Stomach (tissue), 9 donors: ENCODE data around the gene KIRREL1. TPM values are rescaled to one million over a fixed set of nuclear protein-coding genes. Genes with fewer than 3 reads are reported as not detected.

ENCODE experiments used
- DNase-seq, 2 donors: peaks; one replicate each; pipeline versions ENCODE4 v3.0.0 to v3.0.0-alpha.2; 2013 to 2019
- H3K27ac ChIP-seq, 5 donors: fragments of 200-600 bp in 4 of 5; sonication (generic) in 4 of 5; one replicate each; pipeline ENCODE4 v1.5.1; 2013 to 2019; ENCODE audit warnings: mild to moderate bottlenecking in 1 of 5, moderate library complexity in 1 of 5
- H3K27me3 ChIP-seq, 3 donors: fragments of 200-600 bp; sonication (generic); one replicate each; pipeline ENCODE4 v1.5.1; 2017 to 2019; ENCODE audit warnings: mixed run types in 1 of 3
- H3K36me3 ChIP-seq, 4 donors: fragments of 200-600 bp; sonication (generic); 1 replicate in 3 of 4; 2 replicates in 1 of 4; pipeline ENCODE4 v1.5.1; 2016 to 2019
- H3K4me1 ChIP-seq, 4 donors: fragments of 200-600 bp; sonication (generic); one replicate each; pipeline ENCODE4 v1.5.1; 2016 to 2019
- H3K4me3 ChIP-seq, 4 donors: fragments of 200-600 bp; sonication (generic) in 3 of 4; one replicate each; pipeline ENCODE4 v1.5.1; 2016 to 2019; ENCODE audit warnings: mild to moderate bottlenecking in 1 of 4
- H3K9me3 ChIP-seq, 4 donors: fragments of 200-600 bp; sonication (generic); one replicate each; pipeline ENCODE4 v1.5.1; 2016 to 2019
- CTCF ChIP-seq, 7 experiments: fragments of 450-650 bp in 4 of 7; fragments of 200-600 bp in 3 of 7; sonication (generic) in 3 of 7; IDR thresholded peaks; one replicate each; pipeline ENCODE4 v1.5.1; 2016 to 2019; ENCODE audit warnings: antibody characterized with exemption in 7 of 7, control low read depth in 2 of 7, mild to moderate bottlenecking in 1 of 7
- EP300 ChIP-seq: sonication (generic); formaldehyde crosslinking; IDR thresholded peaks from one replicate; pipeline ENCODE4 v1.6.1; 2017; ENCODE audit warnings: antibody characterized with exemption
- POLR2A ChIP-seq, 4 donors: fragments of 450-650 bp; IDR thresholded peaks; one replicate each; pipeline ENCODE4 v1.6.1; 2016; ENCODE audit warnings: antibody characterized with exemption in 4 of 4, control low read depth in 2 of 4, mild to moderate bottlenecking in 1 of 4, moderate library complexity in 1 of 4
- POLR2AphosphoS5 ChIP-seq, 3 donors: sonication (generic); formaldehyde crosslinking; IDR thresholded peaks; one replicate each; pipeline ENCODE4 v1.6.1; 2016; ENCODE audit warnings: antibody characterized with exemption in 3 of 3
- WGBS, 5 donors: extraction: QIAGEN DNeasy Blood & Tissue Kit in 3 of 5; methylation state at CpG; one replicate each; pipeline versions ENCODE4 v1.1.5 to v1.1.7; 2013 to 2018; 5-methylcytosine and 5-hydroxymethylcytosine counted together
- intact Hi-C: fragments of 100-400 bp; cut with DNase I; formaldehyde crosslinking; loops from one replicate; pipeline ENCODE4 v1.15.1; 2023; ENCODE audit warnings: low total_unique reads
- polyA plus RNA-seq, 3 donors: library from polyadenylated mRNA; stranded (reverse); fragments of 200-250 nt; gene quantifications; one replicate each; pipeline ENCODE4 v1.2.3, GENCODE V29; 2013
- total RNA-seq, 5 donors: library from RNA; depleted of rRNA; stranded (reverse); fragments of >200 nt; gene quantifications; one replicate each; pipeline versions ENCODE4 v1.1.0 to v1.2.3, GENCODE V29; 2014 to 2016
- donor health status: healthy with polysubstance abuse.
- donor health status: Bipolar disorder and iron deficiency.
- donor health status: healthy.

Gene KIRREL1
- total and polyA plus RNA-seq, 8 donors, result 2.8 to 27.9 (median 4.2) TPM

- intact Hi-C loops, result no loop called here
- TF ChIP-seq POLR2AphosphoS5 (IDR thresholded peaks at IDR 0.05) (no peak), EP300 (no peak), CTCF (IDR thresholded peaks at IDR 0.05) (no peak), POLR2A (IDR thresholded peaks at IDR 0.05) (no peak)
- peaks cover 0 to 7% (median 3%) of the 10 kb centered on the region in 4 donors for H3K4me1 ChIP-seq
Observed at GRCh38 chr1:157949074-157949354, 44.4 kb upstream of the KIRREL1 start.

GRCh38 chr1:157951230-157951629 is 42.2 kb upstream of the KIRREL1 start:
- intact Hi-C loops, result no loop called here
- TF ChIP-seq CTCF (IDR thresholded peaks at IDR 0.05) (no peak), EP300 (no peak), POLR2A (IDR thresholded peaks at IDR 0.05) (no peak), POLR2AphosphoS5 (IDR thresholded peaks at IDR 0.05) (no peak)
- H3K9me3 ChIP-seq, result no peaks in the 10 kb centered on the region
- H3K27me3 ChIP-seq, result peaks cover 0 to 25% (median 0%) of the 10 kb centered on the region in 3 donors
- 81 to 88% (median 87%) methylated on average over 5 of the region's 5 CpGs for WGBS, 5 donors
- no peak overlapping the region for H3K4me3 ChIP-seq
- no peaks in the 10 kb centered on the region for H3K36me3 ChIP-seq
- H3K4me1 ChIP-seq, result peaks cover 0 to 7% (median 3%) of the 10 kb centered on the region in 4 donors
- H3K27ac ChIP-seq, result no peak overlapping the region
- DNase-seq, result no peak

More at GRCh38 chr1:157949074-157949354, 44.4 kb upstream of the KIRREL1 start:
- DNase-seq, result no peak
- Histone ChIP-seq H3K9me3 (no peaks in the 10 kb centered on the region), H3K4me3 (no peak overlapping the region), H3K27me3 (peaks cover 0 to 22% (median 0%) of the 10 kb centered on the region in 3 donors), H3K27ac (no peak overlapping the region), H3K36me3 (no peaks in the 10 kb centered on the region)

- intact Hi-C loops, result no loop called here
- no peak overlapping the region for H3K4me3 ChIP-seq
- no peaks in the 10 kb centered on the region for H3K9me3 ChIP-seq
- H3K27ac ChIP-seq, result no peak overlapping the region
- DNase-seq, result no peak
- WGBS, 5 donors, result 13 to 28% (median 21%) methylated on average over 3 of the region's 3 CpGs
- H3K36me3 ChIP-seq, result no peaks in the 10 kb centered on the region
- H3K27me3 ChIP-seq, result peaks cover 0 to 33% (median 0%) of the 10 kb centered on the region in 3 donors
- TF ChIP-seq CTCF (IDR thresholded peaks at IDR 0.05) (no peak), EP300 (no peak), POLR2AphosphoS5 (IDR thresholded peaks at IDR 0.05) (no peak), POLR2A (IDR thresholded peaks at IDR 0.05) (no peak)
- H3K4me1 ChIP-seq, result peaks cover 0 to 7% (median 3%) of the 10 kb centered on the region in 4 donors
Observed at GRCh38 chr1:157952601-157953000, 40.8 kb upstream of the KIRREL1 start.

- Histone ChIP-seq H3K9me3 (no peaks in the 10 kb centered on the region), H3K4me1 (peaks cover 0 to 7% (median 3%) of the 10 kb centered on the region in 4 donors), H3K27ac (no peak overlapping the region), H3K4me3 (no peak overlapping the region), H3K27me3 (peaks cover 0 to 38% (median 0%) of the 10 kb centered on the region in 3 donors), H3K36me3 (no peaks in the 10 kb centered on the region)
- TF ChIP-seq POLR2AphosphoS5 (IDR thresholded peaks at IDR 0.05) (no peak), EP300 (no peak), CTCF (IDR thresholded peaks at IDR 0.05) (no peak), POLR2A (IDR thresholded peaks at IDR 0.05) (no peak)
- intact Hi-C loops, result no loop called here
- no peak for DNase-seq
Observed at GRCh38 chr1:157955221-157955620, 38.2 kb upstream of the KIRREL1 start.
